Adrenal gland (tissue), 5 donors: Measurements from ENCODE around the gene ELP1.

Experiments
- CTCF ChIP-seq, 6 experiments: fragments of 450-650 bp in 4 of 6; fragments of 200-600 bp in 2 of 6; sonication (generic) in 1 of 6; IDR thresholded peaks; 1 replicate in 5 of 6; 2 replicates in 1 of 6; pipeline versions ENCODE4 v1.5.1 to v1.8.0; 2016 to 2021; ENCODE audit warnings: antibody characterized with exemption in 6 of 6, mild to moderate bottlenecking in 2 of 6, moderate library complexity in 1 of 6
- POLR2A ChIP-seq, 2 donors: fragments of 450-650 bp; IDR thresholded peaks; one replicate each; pipeline ENCODE4 v1.6.1; 2017; ENCODE audit warnings: antibody characterized with exemption in 2 of 2, mild to moderate bottlenecking in 2 of 2, moderate library complexity in 1 of 2
- donor health status: DM: no; HTN: no; CAD: no.

GRCh38 chr9:108854641-108855528 lies 79.0 kb downstream of the ELP1 start:
- no peak for TF ChIP-seq CTCF (IDR thresholded peaks at IDR 0.05)
- TF ChIP-seq POLR2A (IDR thresholded peaks at IDR 0.05) = no peak
